GM21447 (cell line): ENCODE data around the gene PLTP.
"Not testable (repeated sequence)": the region's sequence is repeated elsewhere in the genome, so short reads cannot be mapped to it uniquely, and the experiment has no call there.

Source experiments
- ATAC-seq: cut with Tn5 transposase; IDR thresholded peaks from one replicate; pipeline ENCODE4 v1.9.1; 2021; ENCODE audit not compliant: unreplicated experiment

PLTP gene

DNA sequence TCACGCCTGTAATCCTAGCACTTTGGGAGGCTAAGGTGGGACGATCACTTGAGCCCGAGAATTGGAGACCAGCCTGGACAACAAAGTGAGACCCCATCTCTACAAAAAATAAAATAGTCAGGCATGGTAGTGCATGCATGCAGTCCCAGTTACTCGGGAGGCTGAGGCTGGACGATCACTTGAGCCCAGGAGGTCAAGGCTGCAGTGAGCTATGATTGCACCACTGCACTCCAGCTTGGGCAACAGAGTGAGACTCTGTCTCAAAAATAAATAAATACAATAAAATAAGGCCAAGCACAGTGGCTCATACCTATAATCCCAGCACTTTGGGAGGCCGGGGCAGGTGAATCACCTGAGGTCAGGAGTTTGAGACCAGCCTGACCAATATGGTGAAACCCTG, 10.6 kb downstream of the PLTP start:
- ATAC-seq, result not testable (repeated sequence)

DNA sequence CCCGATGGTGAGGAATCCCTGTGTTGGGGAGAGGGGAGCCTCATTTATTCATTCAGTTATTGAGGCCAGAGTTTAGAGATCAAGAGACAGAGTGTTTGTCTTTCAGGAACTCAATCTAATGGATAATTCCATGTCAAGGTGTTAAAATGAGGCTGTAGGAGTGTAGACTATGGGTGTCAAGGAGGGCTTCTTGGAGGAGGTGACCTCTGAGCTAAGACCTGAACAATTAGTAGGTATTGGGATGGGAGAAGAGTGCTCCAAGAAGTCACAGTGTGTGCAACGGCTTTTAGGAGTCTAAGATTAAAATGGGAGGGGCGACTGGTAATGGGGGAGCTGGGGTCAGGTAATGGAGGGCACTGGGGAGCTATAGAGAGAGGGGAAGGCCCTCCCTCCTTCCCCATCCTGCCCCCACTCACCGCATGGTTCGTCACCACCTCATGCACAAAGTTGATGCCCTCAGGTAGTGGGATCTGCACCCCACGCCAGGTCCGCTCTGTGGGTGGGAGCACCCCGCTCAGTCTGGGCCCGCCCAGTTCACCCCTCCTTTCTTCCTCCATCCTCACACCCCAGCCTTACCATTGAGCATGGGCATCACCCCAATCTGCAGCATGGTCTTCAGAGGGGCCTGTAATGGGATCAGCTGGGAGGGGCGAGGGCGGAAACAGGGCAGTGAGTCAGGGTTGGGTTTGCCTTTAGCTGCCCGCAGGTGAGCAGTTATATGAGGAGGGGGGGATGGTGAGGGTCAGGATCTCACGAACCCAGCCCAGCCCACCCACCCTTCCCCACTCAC, 12.7 kb downstream of the PLTP start:
- ATAC-seq, result no peak

- no peak for ATAC-seq
Measured at GRCh38 chr20:45898285-45898684, 13.7 kb downstream of the PLTP start.

DNA sequence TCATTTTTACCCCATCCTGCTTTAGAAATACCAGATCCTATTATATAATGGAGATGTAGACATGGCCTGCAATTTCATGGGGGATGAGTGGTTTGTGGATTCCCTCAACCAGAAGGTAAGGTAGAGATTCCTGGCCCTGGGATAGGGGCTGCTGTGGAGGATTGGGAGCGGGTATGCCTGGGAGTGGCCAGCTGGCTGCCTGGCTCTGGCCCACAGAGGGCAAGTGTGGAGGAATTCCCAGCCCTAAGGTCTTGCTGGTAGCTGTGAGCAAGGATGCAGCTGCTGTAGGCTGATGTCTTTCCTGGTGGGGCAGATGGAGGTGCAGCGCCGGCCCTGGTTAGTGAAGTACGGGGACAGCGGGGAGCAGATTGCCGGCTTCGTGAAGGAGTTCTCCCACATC, 14.3 kb downstream of the PLTP start:
- no peak for ATAC-seq

GRCh38 chr20:45897289-45897688, 14.7 kb downstream of the PLTP start:
- ATAC-seq, result no peak

- no peak for ATAC-seq
Measured at GRCh38 chr20:45896641-45897161, 15.3 kb downstream of the PLTP start.

GRCh38 chr20:45894797-45895196, 17.2 kb downstream of the PLTP start:
- no peak for ATAC-seq

DNA sequence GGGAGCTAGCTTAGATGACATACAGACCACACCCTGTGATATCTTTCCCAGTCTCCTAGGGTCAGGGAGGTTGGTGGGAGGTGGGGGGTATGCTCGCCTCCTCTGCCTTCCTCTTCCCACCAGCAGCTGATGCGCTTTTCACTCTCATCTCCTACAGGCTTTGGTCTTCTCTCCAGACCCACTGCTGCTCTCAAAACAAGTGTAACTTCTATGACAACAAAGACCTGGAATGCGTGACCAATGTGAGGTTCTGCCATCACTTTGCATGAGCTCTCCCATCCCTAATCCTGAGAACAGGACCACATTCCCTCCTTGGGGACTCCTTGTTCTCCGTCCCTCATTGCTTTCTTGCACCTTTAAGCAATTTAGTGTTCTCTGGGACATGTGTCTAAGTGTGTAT, 18.1 kb downstream of the PLTP start:
- no peak for ATAC-seq

DNA sequence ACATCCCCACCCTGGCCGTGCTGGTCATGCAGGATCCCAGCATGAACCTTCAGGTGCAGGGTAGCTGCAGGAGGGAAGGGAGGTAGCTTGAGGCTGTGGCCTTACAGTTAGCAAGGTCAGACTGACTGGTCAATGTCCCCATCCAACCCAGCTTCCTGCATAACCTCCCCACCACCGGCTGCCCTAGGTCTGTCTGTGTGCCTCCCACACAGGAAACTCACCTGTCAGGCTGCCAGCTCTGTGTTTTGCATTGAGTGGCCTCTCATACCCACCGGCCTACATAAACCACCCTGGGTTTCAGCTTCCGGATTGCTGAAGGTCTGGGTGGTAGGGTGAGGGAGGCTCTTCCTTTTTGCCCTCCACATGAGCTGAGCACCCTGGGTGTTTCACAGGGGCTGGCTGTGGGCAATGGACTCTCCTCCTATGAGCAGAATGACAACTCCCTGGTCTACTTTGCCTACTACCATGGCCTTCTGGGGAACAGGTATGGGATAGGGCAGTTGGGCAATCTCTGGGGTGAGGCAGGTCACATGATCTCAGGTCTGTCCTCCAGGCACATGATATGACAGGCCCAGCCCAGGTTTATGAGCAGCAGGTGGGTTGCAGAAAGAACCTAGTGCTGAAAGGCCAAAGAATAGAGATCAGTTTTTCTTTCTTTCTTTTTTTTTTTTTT, 19.0 kb downstream of the PLTP start:
- ATAC-seq, result no peak

DNA sequence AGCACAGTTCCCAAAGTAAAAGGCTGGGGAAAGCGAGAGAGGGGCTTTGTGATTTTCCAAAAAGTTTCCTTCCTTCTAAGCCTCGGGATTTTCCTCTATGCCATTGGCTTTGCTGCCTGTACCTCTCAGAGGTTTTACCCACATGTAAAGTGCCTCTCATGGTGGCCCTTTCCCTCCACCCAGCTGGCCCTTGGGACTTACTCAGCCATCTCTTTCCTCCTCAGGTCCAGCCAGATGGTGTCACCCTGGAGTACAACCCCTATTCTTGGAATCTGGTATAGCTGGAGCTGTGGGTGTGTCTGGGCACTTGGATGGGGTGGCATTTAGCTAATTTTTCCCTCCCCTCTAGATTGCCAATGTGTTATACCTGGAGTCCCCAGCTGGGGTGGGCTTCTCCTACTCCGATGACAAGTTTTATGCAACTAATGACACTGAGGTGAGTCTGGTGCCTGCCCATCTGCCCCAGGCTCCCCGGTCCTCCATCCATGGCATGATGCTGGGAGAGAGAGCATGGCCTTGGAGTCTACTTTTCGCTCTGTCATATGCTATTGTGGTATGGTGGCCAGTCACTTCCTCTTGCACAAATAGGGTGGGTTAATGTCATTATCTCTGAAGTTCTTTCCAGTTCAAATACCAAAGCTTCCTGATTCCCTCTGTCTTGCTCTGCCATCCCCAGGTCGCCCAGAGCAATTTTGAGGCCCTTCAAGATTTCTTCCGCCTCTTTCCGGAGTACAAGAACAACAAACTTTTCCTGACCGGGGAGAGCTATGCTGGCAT, 19.7 kb downstream of the PLTP start:
- ATAC-seq, result no peak

DNA sequence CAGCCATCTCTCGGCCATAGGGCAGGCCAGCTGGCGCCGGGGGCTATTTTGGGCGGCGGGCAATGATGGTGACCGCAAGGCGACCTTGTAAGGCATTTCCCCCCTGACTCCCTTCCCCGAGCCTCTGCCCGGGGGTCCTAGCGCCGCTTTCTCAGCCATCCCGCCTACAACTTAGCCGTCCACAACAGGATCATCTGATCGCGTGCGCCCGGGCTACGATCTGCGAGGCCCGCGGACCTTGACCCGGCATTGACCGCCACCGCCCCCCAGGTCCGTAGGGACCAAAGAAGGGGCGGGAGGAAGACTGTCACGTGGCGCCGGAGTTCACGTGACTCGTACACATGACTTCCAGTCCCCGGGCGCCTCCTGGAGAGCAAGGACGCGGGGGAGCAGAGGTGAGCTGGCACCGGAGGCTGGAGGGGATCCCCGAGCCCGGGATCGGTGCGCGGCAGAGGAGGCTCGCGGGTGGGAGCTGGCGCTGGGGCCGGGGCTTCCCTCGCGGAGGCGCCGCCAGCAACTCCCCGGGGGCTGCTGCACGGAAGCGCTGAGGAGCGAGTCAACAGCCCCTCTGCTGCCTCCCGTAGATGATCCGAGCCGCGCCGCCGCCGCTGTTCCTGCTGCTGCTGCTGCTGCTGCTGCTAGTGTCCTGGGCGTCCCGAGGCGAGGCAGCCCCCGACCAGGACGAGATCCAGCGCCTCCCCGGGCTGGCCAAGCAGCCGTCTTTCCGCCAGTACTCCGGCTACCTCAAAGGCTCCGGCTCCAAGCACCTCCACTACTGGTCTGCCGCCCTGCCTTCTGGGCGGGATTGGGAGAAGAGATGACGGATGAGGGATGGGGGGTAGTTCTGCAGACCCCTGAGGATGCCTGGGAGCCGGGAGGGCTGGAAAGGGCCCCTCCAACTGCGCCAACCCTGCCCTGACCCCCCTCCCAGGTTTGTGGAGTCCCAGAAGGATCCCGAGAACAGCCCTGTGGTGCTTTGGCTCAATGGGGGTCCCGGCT, 20.7 kb downstream of the PLTP start, which contains the start of the genes CTSA and NEURL2:
TSS of gene CTSA (plus strand) at position 351 of the 999 bp plus-strand sequence. CDS start at position 585, 234 bp downstream.
TSS of gene NEURL2 (minus strand) at position 224 of the 999 bp plus-strand sequence. CDS start at position 7, 217 bp downstream.
- ATAC-seq, result peak; percentile 64

DNA sequence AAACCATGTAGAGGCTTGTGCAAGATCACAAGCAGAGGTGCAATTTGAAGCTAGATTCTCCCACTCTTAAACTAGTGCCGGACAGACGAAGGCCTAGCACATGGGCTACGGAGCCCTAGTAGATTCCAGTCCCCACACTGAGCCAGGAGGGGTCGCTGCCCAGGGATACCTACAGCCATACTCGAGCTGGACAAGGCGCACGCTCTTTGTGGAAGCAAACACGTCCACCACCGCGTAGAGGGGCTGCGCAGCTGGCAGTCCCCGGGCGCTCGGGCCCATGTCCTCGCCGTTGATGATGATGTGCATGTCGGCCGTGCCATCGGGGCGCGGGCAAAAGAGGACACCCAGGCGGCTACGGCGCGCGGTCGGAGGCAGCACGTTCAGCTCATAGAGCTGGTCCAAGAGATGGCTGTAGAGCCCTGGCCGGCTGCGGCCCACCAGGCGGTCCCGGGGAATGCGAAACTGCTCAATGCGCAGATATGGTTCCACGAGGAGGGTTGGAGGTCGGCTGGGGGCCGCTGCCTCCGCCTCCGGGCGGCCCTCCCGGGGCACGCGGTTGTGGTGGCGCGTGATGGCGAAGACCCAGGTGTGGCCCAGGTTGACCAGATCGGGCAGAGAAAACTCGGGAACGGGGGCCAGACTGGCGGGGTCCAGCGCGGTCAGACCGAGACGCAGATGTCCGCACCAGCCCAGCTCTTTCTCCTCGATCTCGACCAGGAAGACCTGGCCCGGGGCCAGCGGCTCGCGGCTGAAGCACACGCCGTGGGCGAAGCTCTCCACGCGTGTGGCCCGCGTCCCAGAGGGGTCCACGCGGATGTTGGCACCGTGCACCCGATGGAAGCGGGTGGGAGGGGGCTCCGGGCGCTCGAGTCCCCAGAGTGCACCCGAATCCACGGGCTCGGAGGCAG, 21.6 kb downstream of the PLTP start:
- peak; percentile 23 for ATAC-seq

- no peak for ATAC-seq
Measured at GRCh38 chr20:45888681-45889080, 23.3 kb downstream of the PLTP start.

GRCh38 chr20:45887346-45887715, 24.6 kb downstream of the PLTP start, which contains the start of gene SPATA25:
SPATA25 (minus strand) TSS chr20:45887622; CDS start chr20:45887590, 32 bp downstream.
- no peak for ATAC-seq

GRCh38 chr20:45886590-45887345, 25.2 kb downstream of the PLTP start:
- ATAC-seq, result no peak

DNA sequence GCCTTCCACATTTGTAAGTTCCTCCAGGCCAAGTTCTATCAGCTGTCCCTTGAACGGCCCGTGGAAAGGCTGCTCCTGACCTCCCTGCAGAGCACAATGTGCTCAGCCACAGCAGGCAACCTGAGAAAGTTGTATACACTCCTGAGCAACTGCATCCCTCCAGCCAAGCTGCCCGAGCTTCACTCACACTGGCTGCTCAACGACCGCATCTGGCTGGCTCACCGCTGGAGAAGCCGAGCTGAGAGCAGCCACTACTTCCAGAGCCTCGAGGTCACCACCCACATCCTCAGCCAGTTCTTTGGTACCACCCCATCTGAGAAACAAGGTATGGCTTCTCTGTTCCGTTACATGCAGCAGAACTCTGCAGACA, 28.9 kb downstream of the PLTP start:
- ATAC-seq, result no peak

DNA sequence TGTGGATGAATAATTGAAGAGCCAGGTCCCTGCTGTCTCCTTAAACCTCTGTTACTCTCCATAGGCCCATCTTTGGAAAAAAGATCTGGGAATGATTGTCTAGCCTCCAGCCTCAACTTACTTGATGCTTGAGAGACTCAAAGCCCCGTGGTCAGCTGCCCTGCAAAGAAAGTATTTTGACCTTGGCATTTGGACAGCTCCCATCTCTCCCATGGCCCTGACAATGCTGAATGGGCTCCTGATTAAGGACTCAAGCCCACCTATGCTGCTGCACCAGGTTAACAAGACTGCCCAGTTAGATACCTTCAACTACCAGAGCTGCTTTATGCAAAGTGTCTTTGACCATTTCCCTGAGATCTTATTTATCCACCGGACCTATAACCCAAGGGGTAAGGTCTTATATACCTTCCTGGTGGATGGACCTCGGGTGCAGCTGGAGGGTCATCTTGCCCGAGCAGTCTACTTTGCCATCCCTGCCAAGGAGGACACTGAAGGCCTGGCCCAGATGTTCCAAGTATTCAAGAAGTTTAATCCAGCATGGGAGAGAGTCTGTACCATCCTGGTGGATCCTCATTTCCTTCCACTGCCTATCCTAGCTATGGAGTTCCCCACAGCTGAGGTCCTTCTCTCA, 29.4 kb downstream of the PLTP start:
- no peak for ATAC-seq
